ENCODE results near the gene KRT86.
"Not testable (repeated sequence)": the region's sequence is repeated elsewhere in the genome, so short reads cannot be mapped to it uniquely, and the experiment has no call there.

KRT86 gene

DNA sequence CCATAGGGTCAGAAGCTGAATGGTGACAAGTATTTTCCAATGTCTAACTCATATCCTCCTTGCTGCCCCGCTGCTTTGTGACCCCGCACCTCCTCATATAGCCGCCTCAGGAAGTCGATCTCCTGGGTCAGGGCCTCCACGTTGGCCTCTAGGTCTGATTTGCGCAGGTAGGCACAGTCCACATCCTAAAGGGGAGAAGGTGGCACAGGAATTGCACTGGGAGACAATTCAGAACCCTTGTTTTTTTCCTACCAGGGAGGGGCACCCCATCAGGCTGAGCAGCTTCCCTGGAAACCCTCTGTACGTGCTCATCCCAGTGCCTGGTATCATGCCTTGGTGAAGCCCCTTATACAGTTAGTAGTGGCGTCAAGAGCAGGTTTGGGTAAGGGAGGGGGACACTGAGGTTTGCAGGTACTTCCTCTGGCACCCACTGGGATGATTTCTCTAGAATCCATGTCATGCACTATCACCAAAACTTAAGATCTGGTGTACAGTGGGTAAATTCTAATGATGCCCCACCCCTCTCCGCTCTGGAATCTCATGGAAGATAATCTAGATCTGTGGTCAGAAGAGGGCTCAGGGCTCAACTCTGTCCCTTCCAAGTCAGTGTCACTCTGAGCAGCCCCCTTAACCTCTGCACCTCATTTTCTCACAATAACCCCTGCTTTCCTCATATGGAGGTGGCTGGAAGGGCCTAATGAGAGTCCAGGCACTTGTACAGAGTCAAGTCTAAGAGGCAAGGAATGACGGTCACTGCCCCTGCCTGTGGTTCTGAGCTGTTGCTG, 20.1 kb upstream of the KRT86 start:
- H3K9me3 Mint-ChIP-seq: no peaks in the 10 kb centered on the region
- no peaks in the 10 kb centered on the region for H3K36me3 Mint-ChIP-seq (ENCODE audit: low read depth)
- no peak overlapping the region for H3K27ac Mint-ChIP-seq
- peaks cover 11% of the 10 kb centered on the region for H3K4me1 Mint-ChIP-seq (ENCODE audit: low read depth)
- peaks cover 59% of the 10 kb centered on the region for H3K27me3 Mint-ChIP-seq
- no peak overlapping the region for H3K4me3 Mint-ChIP-seq

DNA sequence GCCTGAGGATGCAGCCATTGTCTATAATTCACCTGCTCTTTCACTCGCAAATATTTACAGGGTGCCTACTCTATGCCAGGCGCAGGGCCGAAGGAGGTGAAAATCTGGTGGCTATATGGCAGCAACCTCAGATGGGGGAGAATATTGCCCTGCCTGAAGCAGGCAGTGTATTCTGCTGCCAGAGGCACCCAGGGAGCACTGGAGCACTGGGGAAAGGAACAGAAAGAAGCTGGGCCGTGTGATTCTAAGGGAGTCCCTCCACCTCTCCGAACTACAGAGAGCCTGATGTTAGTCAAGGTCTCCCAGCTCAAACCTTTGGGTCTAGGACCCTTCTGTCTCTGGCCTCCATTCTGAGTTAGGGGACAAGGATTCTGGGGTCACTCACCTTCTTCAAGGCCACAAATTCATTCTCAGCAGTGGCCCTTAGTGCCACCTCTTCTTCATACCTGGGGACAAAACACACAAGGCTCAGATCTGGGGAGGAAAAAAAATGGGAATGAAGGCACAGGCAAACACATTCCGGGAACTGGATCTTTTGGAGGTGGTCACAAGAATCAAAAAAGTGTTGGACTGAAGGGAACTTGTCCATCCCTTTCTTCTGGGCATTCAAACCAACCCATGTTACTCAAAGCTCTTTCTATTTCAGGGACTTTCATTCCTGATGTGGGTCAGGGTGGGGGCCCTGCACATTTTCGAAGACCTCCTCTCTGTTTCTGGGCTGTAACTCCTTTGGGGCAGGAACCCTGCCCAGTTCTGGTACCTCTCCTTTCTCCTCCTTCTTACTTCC, 19.3 kb upstream of the KRT86 start:
- Mint-ChIP-seq H3K27me3 (peaks cover 59% of the 10 kb centered on the region), H3K4me1 (ENCODE audit: low read depth) (peaks cover 13% of the 10 kb centered on the region), H3K9me3 (no peaks in the 10 kb centered on the region), H3K4me3 (no peak overlapping the region), H3K36me3 (ENCODE audit: low read depth) (no peaks in the 10 kb centered on the region), H3K27ac (no peak overlapping the region)

DNA sequence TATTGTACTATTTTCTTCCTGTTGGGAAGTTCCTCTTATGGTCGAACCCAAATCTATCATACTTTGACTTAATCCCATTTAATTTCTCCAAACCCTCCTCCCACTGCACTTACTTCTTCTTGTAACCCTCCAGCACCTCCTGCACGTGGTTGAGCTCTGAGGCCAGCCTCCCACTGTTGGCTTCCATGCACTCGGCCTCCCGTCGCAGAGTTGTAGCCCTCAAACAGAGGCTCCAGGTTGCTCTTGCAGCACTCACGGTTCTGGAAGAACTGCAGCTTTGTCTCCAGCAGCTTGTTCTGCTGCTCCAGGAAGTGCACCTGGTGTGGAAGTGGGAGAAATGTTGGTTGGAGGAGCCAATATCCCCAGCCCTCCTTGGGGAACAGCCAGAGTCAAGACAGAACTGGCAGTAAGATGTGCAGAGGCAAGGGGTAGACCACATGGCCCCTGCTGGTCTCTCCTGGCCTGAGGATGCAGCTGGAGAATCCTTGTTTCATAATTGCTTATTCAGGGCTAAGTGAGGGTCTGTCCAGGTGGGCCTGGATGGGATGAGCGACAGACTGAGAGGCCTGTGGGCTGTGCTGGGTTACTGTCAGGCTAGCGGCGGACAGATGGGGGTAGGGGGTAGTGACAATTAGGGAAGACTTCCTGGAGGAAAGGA, 18.4 kb upstream of the KRT86 start:
- peaks cover 65% of the 10 kb centered on the region for H3K27me3 Mint-ChIP-seq
- H3K36me3 Mint-ChIP-seq (ENCODE audit: low read depth): no peaks in the 10 kb centered on the region
- H3K27ac Mint-ChIP-seq: no peak overlapping the region
- H3K9me3 Mint-ChIP-seq: no peaks in the 10 kb centered on the region
- H3K4me3 Mint-ChIP-seq: no peak overlapping the region
- H3K4me1 Mint-ChIP-seq (ENCODE audit: low read depth): peaks cover 13% of the 10 kb centered on the region

DNA sequence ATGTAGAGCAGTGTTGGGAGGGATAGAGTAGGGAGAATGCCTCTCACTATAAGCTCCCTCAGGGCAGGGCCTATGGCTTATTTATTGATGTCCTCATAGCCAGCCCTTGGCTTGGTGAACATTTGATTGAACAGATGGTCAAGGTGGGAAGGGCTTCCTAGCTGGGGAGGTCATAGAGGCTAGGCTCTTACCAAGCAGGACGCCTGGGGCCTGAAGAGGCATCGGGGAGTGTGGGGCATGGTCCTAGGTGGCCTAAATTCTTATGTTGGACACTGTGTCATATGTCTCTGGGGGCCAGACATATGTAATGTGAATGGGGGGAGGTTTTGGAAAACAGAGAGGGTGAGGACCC, 17.9 kb upstream of the KRT86 start:
- no peak overlapping the region for H3K27ac Mint-ChIP-seq
- H3K4me1 Mint-ChIP-seq (ENCODE audit: low read depth): peaks cover 9% of the 10 kb centered on the region
- H3K9me3 Mint-ChIP-seq: no peaks in the 10 kb centered on the region
- no peak overlapping the region for H3K4me3 Mint-ChIP-seq
- H3K27me3 Mint-ChIP-seq: peaks cover 65% of the 10 kb centered on the region
- H3K36me3 Mint-ChIP-seq (ENCODE audit: low read depth): no peaks in the 10 kb centered on the region

DNA sequence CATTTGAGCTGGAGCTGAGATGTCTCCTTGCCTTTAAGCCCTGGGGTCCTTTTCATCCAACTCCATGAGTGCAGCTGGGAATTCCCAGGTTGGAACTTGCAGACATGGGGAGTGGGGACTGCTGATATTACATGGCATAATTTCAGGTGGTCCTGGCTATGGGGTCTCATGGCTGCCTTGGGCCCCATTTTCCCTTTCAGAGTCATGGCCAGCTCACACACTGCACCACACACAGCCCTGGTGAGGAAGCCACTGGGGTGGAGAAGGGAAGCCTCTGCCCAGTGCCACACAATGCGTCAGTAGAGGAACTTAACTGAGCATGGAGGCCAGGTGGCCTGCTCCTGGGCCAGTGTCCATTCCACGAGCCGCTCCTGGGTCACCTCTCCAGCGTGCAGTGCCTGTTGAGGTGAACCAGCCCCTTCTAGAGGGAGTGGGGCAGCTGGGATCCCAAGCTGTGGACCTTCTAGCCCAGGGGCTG, 17.3 kb upstream of the KRT86 start:
- no peak overlapping the region for H3K27ac Mint-ChIP-seq
- H3K4me1 Mint-ChIP-seq (ENCODE audit: low read depth): peaks cover 4% of the 10 kb centered on the region
- no peak overlapping the region for H3K4me3 Mint-ChIP-seq
- no peaks in the 10 kb centered on the region for H3K9me3 Mint-ChIP-seq
- H3K27me3 Mint-ChIP-seq: peaks cover 66% of the 10 kb centered on the region
- no peaks in the 10 kb centered on the region for H3K36me3 Mint-ChIP-seq (ENCODE audit: low read depth)

DNA sequence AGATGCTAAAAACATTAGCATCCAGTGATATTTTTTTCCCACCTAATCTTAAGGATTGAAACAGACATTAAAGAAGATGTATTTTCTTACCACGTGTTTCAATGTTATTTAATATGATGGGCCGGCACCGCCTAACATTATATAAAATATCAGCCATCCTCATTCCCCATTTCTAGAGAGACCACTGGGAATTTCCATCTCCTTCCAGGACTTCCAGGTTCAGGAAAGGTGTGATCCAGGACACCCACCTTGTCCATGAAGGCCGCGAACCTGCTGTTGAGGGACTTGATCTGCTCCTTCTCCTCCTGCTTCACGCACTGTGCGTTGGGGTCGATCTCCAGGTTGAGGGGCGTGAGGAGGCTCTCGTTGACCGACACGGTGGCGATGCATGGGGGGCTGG, 16.5 kb upstream of the KRT86 start:
- H3K27ac Mint-ChIP-seq; H3K4me1 Mint-ChIP-seq (ENCODE audit: low read depth); H3K36me3 Mint-ChIP-seq (ENCODE audit: low read depth); H3K9me3 Mint-ChIP-seq; H3K4me3 Mint-ChIP-seq: not testable (repeated sequence)
- H3K27me3 Mint-ChIP-seq: peaks cover 74% of the 10 kb centered on the region

DNA sequence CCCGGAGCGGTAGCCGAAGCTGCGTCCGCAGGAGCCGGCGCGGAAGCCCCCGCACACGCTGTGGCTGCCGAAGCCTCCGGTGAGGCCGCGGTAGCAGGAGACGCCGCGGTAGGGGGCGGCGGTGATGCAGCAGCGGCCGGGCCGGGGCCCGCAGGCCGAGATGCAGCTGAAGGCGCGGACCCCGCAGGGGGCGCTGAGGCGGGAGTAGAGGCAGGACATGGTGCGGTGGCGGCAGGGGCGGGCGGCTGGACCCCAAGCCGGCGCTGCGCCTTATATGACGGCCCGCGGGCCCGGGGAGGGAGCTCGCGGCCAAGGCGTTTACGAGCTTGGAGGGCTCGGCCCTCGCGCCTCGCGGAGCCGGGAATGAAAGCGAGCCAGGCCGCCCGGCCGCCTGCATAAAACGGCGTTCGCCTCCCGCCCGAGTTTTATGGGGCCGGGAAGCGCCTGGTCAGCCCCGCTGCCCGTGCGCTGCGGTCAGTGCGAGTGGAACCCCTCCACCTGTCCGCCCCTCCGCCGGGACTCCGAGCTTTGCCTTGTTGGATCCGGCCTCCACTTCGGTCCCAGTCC, 16.0 kb upstream of the KRT86 start:
- Mint-ChIP-seq H3K4me1 (ENCODE audit: low read depth) (peaks cover 4% of the 10 kb centered on the region), H3K9me3 (no peaks in the 10 kb centered on the region), H3K36me3 (ENCODE audit: low read depth) (no peaks in the 10 kb centered on the region), H3K27ac (no peak overlapping the region), H3K27me3 (peaks cover 72% of the 10 kb centered on the region), H3K4me3 (no peak overlapping the region)

DNA sequence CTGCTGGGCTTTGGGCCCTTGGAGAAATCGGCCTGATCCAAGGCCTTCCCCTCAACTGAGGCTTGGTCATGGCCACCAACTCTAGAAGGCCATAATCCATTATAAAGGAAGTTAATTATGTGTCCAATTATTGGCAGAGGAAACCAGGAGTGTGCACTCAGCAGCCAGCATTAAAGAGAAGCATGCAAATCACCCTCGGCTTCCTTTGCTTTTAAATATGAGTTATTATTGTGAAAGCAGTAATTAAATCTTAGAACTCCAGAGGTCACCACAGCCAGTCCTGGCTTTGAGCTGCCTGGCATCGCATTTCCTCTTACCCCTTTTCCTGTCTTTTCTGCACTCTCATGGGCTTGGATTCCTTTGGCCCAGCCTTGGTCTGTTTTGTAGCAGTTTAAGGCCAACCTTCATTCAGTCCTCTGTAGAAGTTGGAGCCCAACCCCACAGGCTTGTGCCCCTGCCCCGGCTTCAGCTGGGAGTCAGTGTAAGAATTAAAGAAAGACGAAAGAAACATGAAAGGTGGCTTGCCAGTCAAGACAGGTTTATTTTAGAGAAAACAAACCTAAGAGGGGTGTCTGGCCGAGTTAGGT, 14.7 kb upstream of the KRT86 start:
- H3K27me3 Mint-ChIP-seq: peaks cover 72% of the 10 kb centered on the region
- no peaks in the 10 kb centered on the region for H3K9me3 Mint-ChIP-seq
- no peak overlapping the region for H3K27ac Mint-ChIP-seq
- no peaks in the 10 kb centered on the region for H3K36me3 Mint-ChIP-seq (ENCODE audit: low read depth)
- H3K4me3 Mint-ChIP-seq: no peak overlapping the region
- H3K4me1 Mint-ChIP-seq (ENCODE audit: low read depth): peaks cover 4% of the 10 kb centered on the region

DNA sequence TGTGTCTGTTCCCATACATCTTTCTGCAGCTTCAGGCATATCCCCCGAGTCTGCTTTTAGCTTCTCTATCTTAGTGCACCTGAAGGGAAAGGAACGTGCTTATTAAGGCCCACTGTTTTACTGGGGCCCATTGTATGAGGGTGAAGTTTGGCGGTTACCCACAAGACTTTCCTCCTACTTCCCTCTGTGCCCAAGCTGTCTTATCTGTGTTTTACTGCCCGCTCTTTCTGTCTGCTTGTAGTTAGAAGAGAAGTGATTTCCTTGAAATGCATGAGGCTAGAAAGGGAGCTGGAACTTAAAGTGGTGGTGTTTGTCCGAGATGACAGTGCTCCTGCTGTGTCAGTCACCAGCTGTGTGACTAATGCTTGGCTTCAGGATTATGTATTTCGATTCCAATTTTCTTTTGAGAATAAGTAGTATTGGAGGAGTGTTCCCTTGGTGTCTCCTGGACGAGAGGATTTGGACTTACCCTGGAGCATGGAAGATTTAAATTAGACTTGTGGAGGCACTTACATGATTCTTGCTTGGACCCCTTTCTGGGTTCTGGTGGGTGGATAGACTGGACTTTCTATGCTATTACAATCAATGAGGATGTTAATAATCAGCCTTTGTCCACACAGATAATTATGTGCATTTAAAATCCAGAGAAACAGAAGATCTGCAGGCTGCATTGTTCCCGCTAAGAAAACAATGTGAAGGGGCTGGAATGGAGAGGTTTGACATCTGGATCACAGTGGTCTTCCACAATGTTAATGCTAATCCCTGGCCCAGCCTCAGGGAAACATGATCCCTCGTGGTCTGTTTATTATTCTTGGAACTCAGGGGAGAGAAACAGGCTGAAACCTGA, 13.9 kb upstream of the KRT86 start:
- H3K4me1 Mint-ChIP-seq (ENCODE audit: low read depth): peaks cover 4% of the 10 kb centered on the region
- H3K9me3 Mint-ChIP-seq: no peaks in the 10 kb centered on the region
- H3K27me3 Mint-ChIP-seq: peaks cover 65% of the 10 kb centered on the region
- H3K4me3 Mint-ChIP-seq: no peak overlapping the region
- H3K36me3 Mint-ChIP-seq (ENCODE audit: low read depth): no peaks in the 10 kb centered on the region
- no peak overlapping the region for H3K27ac Mint-ChIP-seq

DNA sequence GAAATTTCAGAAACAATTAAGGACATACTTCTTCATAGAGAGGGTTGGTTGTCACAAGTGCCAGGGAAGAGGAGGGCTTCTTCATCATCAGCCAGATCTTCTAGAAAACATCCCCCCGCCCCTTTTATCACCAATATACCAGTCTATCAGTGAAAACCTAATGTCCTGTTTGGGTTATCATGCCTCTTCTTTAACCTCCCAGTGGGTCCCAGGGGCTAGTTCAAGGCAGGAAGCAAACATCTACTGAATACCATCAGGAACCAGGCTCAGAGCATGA, 13.3 kb upstream of the KRT86 start:
- no peaks in the 10 kb centered on the region for H3K36me3 Mint-ChIP-seq (ENCODE audit: low read depth)
- no peak overlapping the region for H3K27ac Mint-ChIP-seq
- H3K27me3 Mint-ChIP-seq: peaks cover 60% of the 10 kb centered on the region
- H3K4me3 Mint-ChIP-seq: no peak overlapping the region
- no peaks in the 10 kb centered on the region for H3K9me3 Mint-ChIP-seq
- peaks cover 4% of the 10 kb centered on the region for H3K4me1 Mint-ChIP-seq (ENCODE audit: low read depth)

DNA sequence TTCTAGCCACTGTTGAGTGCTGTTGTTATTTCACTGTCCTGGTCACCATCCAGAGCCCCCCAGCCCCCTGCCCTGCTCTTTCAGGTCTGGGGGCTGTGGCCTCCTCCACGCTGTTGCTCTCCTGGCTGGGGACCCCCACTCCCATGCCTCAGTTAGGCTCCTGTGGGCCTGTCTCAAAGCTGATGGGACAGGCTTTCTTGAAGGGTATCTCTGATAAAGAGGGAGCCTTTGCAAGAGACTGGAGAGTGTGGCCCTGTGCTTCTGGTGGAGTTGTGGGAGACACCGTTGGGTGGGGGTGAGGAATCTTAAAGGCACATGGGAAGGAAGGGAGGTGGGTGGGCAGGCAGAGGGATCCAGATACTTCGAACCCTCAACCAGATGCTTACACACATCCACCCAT, 12.2 kb upstream of the KRT86 start:
- Mint-ChIP-seq H3K27me3 (peaks cover 48% of the 10 kb centered on the region), H3K27ac (no peak overlapping the region), H3K36me3 (ENCODE audit: low read depth) (no peaks in the 10 kb centered on the region), H3K9me3 (no peaks in the 10 kb centered on the region), H3K4me3 (no peak overlapping the region), H3K4me1 (ENCODE audit: low read depth) (peaks cover 4% of the 10 kb centered on the region)

DNA sequence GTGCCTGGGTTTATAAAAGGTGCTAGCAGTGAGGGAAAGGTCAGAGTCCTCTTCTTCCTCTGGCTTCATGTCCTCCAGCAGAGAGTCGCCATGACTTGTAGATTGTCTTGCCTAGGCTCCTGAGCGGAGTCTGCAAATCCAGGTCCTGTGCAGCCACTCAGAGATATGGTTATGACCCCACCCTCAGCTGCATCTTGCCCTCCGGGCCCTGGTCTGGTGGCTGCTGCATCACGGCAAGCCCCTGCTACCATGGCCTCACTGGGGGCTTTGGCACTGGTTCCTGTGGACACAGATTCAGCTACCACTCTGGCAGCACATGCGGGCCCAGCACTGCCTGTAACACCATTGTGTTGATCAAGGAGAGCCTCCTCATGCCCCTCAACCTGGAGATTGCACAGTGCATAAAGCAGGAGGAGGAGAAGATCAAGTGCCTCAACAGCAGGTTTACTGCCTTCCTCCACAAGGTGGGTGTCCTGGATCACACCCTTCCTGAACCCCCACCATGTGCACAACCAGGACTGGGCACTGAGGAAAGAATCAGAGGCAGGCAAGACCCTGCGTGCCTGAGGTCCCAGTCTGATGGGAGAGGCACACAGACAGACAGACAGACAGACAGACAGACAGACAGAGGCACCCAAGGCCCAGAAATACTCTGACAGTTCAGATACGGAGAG, 10.5 kb upstream of the KRT86 start:
- Mint-ChIP-seq H3K4me1 (ENCODE audit: low read depth) (peaks cover 4% of the 10 kb centered on the region), H3K36me3 (ENCODE audit: low read depth) (no peaks in the 10 kb centered on the region), H3K4me3 (no peak overlapping the region), H3K27ac (no peak overlapping the region), H3K9me3 (no peaks in the 10 kb centered on the region), H3K27me3 (peaks cover 38% of the 10 kb centered on the region)

DNA sequence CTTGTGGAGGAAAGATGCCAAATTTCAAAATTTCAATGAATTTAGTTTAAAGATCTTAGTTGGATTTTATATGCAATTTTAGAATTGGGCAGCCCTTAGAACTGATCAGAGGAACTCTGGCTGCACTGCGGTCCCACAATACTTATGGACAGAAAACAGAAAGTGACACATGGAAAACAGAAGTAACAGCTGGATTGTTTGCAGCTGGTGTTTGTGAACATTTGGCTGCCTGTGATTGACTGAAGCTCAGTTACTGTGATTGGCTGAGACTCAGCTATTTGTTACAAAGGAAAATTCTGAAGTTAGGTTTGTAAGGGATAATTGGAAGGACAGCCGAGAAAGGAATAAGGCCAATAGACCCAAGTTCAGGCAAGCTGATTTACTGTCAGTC, 10.0 kb upstream of the KRT86 start:
- Mint-ChIP-seq H3K36me3 (ENCODE audit: low read depth) (no peaks in the 10 kb centered on the region), H3K27me3 (peaks cover 33% of the 10 kb centered on the region), H3K9me3 (no peaks in the 10 kb centered on the region), H3K4me3 (no peak overlapping the region), H3K4me1 (ENCODE audit: low read depth) (peaks cover 4% of the 10 kb centered on the region), H3K27ac (no peak overlapping the region)

DNA sequence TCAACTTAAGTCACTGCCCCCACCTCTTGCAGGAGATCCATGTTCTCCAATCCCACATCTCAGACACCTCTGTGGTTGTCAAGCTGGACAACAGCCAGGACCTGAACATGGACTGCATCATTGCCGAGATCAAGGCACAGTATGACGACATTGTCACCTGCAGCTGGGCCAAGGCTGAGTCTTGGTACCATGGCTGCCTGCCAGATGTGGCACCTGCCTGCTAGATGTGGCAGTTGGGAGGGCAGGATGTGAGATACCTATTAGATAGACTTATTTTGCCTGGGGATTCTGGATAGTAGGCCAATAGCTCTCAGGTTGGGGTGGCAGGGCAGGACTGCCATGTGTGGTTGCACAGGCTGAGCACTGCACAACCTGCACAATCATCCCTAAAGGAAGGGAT, 7.9 kb upstream of the KRT86 start:
- Mint-ChIP-seq H3K4me3 (no peak overlapping the region), H3K27ac (no peak overlapping the region), H3K4me1 (ENCODE audit: low read depth) (no peaks in the 10 kb centered on the region), H3K36me3 (ENCODE audit: low read depth) (no peaks in the 10 kb centered on the region), H3K27me3 (peaks cover 26% of the 10 kb centered on the region), H3K9me3 (no peaks in the 10 kb centered on the region)
